Gastrocnemius medialis (tissue), 4 donors: ENCODE measurements around the gene PLEKHG1.

Experiments
- POLR2A ChIP-seq, 2 donors: fragments of 450-650 bp; IDR thresholded peaks; one replicate each; pipeline ENCODE4 v1.6.1; 2017; ENCODE audit warnings: antibody characterized with exemption in 2 of 2, mild to moderate bottlenecking in 2 of 2, moderate library complexity in 2 of 2
- TF ChIP-seq, protein P1 (sequence below), 5 experiments: fragments of 450-650 bp in 3 of 5; fragments of 200-600 bp in 2 of 5; sonication (generic) in 2 of 5; IDR thresholded peaks in 4 of 5; conservative IDR thresholded peaks in 1 of 5; 1 replicate in 4 of 5; 2 replicates in 1 of 5; pipeline ENCODE4 v1.5.1; 2016 to 2019; ENCODE audit warnings: antibody characterized with exemption in 5 of 5, mild to moderate bottlenecking in 3 of 5, moderate library complexity in 3 of 5

- TF ChIP-seq, protein P1, sequence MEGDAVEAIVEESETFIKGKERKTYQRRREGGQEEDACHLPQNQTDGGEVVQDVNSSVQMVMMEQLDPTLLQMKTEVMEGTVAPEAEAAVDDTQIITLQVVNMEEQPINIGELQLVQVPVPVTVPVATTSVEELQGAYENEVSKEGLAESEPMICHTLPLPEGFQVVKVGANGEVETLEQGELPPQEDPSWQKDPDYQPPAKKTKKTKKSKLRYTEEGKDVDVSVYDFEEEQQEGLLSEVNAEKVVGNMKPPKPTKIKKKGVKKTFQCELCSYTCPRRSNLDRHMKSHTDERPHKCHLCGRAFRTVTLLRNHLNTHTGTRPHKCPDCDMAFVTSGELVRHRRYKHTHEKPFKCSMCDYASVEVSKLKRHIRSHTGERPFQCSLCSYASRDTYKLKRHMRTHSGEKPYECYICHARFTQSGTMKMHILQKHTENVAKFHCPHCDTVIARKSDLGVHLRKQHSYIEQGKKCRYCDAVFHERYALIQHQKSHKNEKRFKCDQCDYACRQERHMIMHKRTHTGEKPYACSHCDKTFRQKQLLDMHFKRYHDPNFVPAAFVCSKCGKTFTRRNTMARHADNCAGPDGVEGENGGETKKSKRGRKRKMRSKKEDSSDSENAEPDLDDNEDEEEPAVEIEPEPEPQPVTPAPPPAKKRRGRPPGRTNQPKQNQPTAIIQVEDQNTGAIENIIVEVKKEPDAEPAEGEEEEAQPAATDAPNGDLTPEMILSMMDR (IDR thresholded peaks at IDR 0.05 in 4 of 5, conservative IDR thresholded peaks at IDR 0.05 in 1 of 5), result no peak
- no peak for TF ChIP-seq POLR2A (IDR thresholded peaks at IDR 0.05)
These were observed 22.9 kb upstream of the PLEKHG1 start for GRCh38 chr6:150576651-150577226.
